Fibroblast of lung (primary cell): Measurements from ENCODE around the gene OSBP2. TPM values are rescaled to one million over a fixed set of nuclear protein-coding genes. Genes with fewer than 3 reads are reported as not detected.

Source experiments
- DNase-seq, 2 donors: peaks; one replicate each; pipeline versions ENCODE4 v3.0.0 to v3.0.0-alpha.2; 2010; ENCODE audit warnings: low read depth in 2 of 2
- H2AFZ ChIP-seq: 2 replicates; pipeline ENCODE4 v1.5.1; 2012; ENCODE audit warnings: low read length, control low read depth, inconsistent platforms
- H3K27ac ChIP-seq: 2 replicates; pipeline ENCODE4 v1.5.1; 2011; ENCODE audit warnings: low read length, control low read depth; ENCODE audit not compliant: insufficient read depth
- H3K27me3 ChIP-seq: 2 replicates; pipeline ENCODE4 v1.5.1; 2011; ENCODE audit warnings: mild to moderate bottlenecking, low read length; ENCODE audit not compliant: control insufficient read depth, insufficient read depth
- H3K36me3 ChIP-seq: 2 replicates; pipeline ENCODE4 v1.5.1; 2011; ENCODE audit warnings: low read length; ENCODE audit not compliant: control insufficient read depth, insufficient read depth
- H3K4me1 ChIP-seq: 2 replicates; pipeline ENCODE4 v1.5.1; 2011; ENCODE audit warnings: low read length; ENCODE audit not compliant: control insufficient read depth, insufficient read depth; ENCODE audit errors: extremely low read depth
- H3K4me2 ChIP-seq: 2 replicates; pipeline ENCODE4 v1.5.1; 2011; ENCODE audit warnings: low read length, control low read depth; ENCODE audit not compliant: insufficient read depth; ENCODE audit errors: extremely low read depth
- H3K4me3 ChIP-seq, 4 experiments: fragments of 200-600 bp in 1 of 4; sonication (generic) in 1 of 4; replicated peaks in 1 of 4; 2 replicates each; pipeline ENCODE4 v1.5.1; 2011 to 2016; ENCODE audit warnings: low read length in 4 of 4, low read depth in 3 of 4, mild to moderate bottlenecking in 3 of 4, control low read depth in 2 of 4, inconsistent platforms in 1 of 4, mixed read lengths in 1 of 4; ENCODE audit not compliant: insufficient read depth in 1 of 4; ENCODE audit errors: control extremely low read depth in 1 of 4
- H3K79me2 ChIP-seq: 2 replicates; pipeline ENCODE4 v1.5.1; 2012; ENCODE audit warnings: mild to moderate bottlenecking, low read length, inconsistent platforms; ENCODE audit not compliant: control insufficient read depth, insufficient read depth
- H3K9ac ChIP-seq: 2 replicates; pipeline ENCODE4 v1.5.1; 2011; ENCODE audit warnings: mild to moderate bottlenecking, low read length, control low read depth; ENCODE audit not compliant: insufficient read depth
- H3K9me3 ChIP-seq: 2 replicates; pipeline ENCODE4 v1.5.1; 2012; ENCODE audit warnings: low read depth, low read length; ENCODE audit not compliant: control insufficient read depth, insufficient read depth
- H4K20me1 ChIP-seq: 2 replicates; pipeline ENCODE4 v1.5.1; 2011; ENCODE audit warnings: low read length; ENCODE audit not compliant: control insufficient read depth, insufficient read depth; ENCODE audit errors: extremely low read depth
- CTCF ChIP-seq, 2 donors: IDR thresholded peaks in 1 of 2; conservative IDR thresholded peaks in 1 of 2; 1 replicate in 1 of 2; 2 replicates in 1 of 2; pipeline ENCODE4 v1.5.1; 2011 to 2012; ENCODE audit warnings: low read length in 2 of 2, control low read depth in 1 of 2, inconsistent platforms in 1 of 2, low read depth in 1 of 2, mild to moderate bottlenecking in 1 of 2
- EZH2 ChIP-seq: IDR thresholded peaks from 2 replicates; pipeline ENCODE4 v1.5.1; 2012; ENCODE audit warnings: low read length, control low read depth, mild to moderate bottlenecking; ENCODE audit errors: missing control alignments
- polyA plus RNA-seq, 2 donors: library from polyadenylated mRNA; depleted of rRNA in 1 of 2; stranded (reverse) in 1 of 2; unstranded in 1 of 2; fragments of >200 nt; gene quantifications; 2 replicates each; pipeline ENCODE4 v1.2.1, GENCODE V29; 2011 to 2012; ENCODE audit warnings: missing spikeins in 1 of 2
- total RNA-seq: library from RNA; depleted of rRNA; stranded (reverse); fragments of >200 nt; gene quantifications from 2 replicates; pipeline ENCODE4 v1.2.1, GENCODE V29; 2014

Gene OSBP2
- total and polyA plus RNA-seq, 2 donors (not counting 1 experiment from before 2014, with no cell fraction given) = 0.40 to 3.8 TPM

- H3K4me2 ChIP-seq = no peak overlapping the region
- no peaks in the 10 kb centered on the region for H3K4me1 ChIP-seq
- no peak for TF ChIP-seq CTCF (conservative IDR thresholded peaks at IDR 0.05 in 1 of 2, IDR thresholded peaks at IDR 0.05 in 1 of 2; ENCODE audit: low read depth in 1 of 2, low read length in 2 of 2)
- no peak for TF ChIP-seq EZH2
- no peak overlapping the region for H2AFZ ChIP-seq
- no peaks in the 10 kb centered on the region for H3K36me3 ChIP-seq
- no peak overlapping the region for H3K4me3 ChIP-seq
- no peaks in the 10 kb centered on the region for H3K9me3 ChIP-seq
- no peaks in the 10 kb centered on the region for H4K20me1 ChIP-seq
- no peak for DNase-seq
- H3K27me3 ChIP-seq = no peaks in the 10 kb centered on the region
- H3K27ac ChIP-seq = no peak overlapping the region
- H3K79me2 ChIP-seq = no peaks in the 10 kb centered on the region
- H3K9ac ChIP-seq = no peak overlapping the region
Observed at GRCh38 chr22:30876221-30876751, 181.6 kb downstream of the OSBP2 start.

GRCh38 chr22:30876915-30877553 lies 182.4 kb downstream of the OSBP2 start:
- Histone ChIP-seq H3K4me3 (no peak overlapping the region), H3K4me2 (no peak overlapping the region), H3K9ac (no peak overlapping the region), H3K9me3 (no peaks in the 10 kb centered on the region), H3K36me3 (no peaks in the 10 kb centered on the region), H2AFZ (no peak overlapping the region), H4K20me1 (no peaks in the 10 kb centered on the region), H3K27ac (no peak overlapping the region), H3K4me1 (no peaks in the 10 kb centered on the region), H3K79me2 (no peaks in the 10 kb centered on the region), H3K27me3 (no peaks in the 10 kb centered on the region)
- peak; percentile 56 to 70 for DNase-seq
- no peak for TF ChIP-seq CTCF (conservative IDR thresholded peaks at IDR 0.05 in 1 of 2, IDR thresholded peaks at IDR 0.05 in 1 of 2; ENCODE audit: low read depth in 1 of 2, low read length in 2 of 2)
- no peak for TF ChIP-seq EZH2

- Histone ChIP-seq H2AFZ (no peak overlapping the region), H3K36me3 (no peaks in the 10 kb centered on the region), H3K9ac (no peak overlapping the region), H3K27me3 (no peaks in the 10 kb centered on the region), H3K27ac (no peak overlapping the region), H3K9me3 (no peaks in the 10 kb centered on the region), H3K4me1 (no peaks in the 10 kb centered on the region), H3K4me3 (no peak overlapping the region), H3K4me2 (no peak overlapping the region), H3K79me2 (no peaks in the 10 kb centered on the region), H4K20me1 (no peaks in the 10 kb centered on the region)
- DNase-seq = no peak
- TF ChIP-seq EZH2 (no peak), CTCF (conservative IDR thresholded peaks at IDR 0.05 in 1 of 2, IDR thresholded peaks at IDR 0.05 in 1 of 2; ENCODE audit: low read depth in 1 of 2, low read length in 2 of 2) (no peak)
Observed at GRCh38 chr22:30877662-30878515, 183.2 kb downstream of the OSBP2 start.
